Endothelial cell of umbilical vein (primary cell): Measurements from ENCODE around the gene CTIF. TPM values are rescaled to one million over a fixed set of nuclear protein-coding genes. Genes with fewer than 3 reads are reported as not detected.
A peak's percentile ranks its signal among the peaks of the same experiment; 100 is the strongest.

ENCODE experiments used
- BruUV-seq: library from RNA; stranded (reverse); fragments of 400-500 nt; replicated peaks from 2 replicates; lab custom pipeline; 2021; lab: Mats Ljungman, UMichigan
- CTCF ChIA-PET: fragments of 300-600, 350-600 bp; sonication (Branson Sonifier 250); formaldehyde crosslinking; loops from one replicate; lab custom pipeline; 2021; ENCODE audit warnings: antibody characterized with exemption, inconsistent platforms; lab: Charles Lee
- POLR2A ChIA-PET: fragments of 300-600, 350-600 bp; sonication (Branson Sonifier 250); formaldehyde crosslinking; loops from one replicate; lab custom pipeline; 2021; ENCODE audit warnings: antibody characterized with exemption, inconsistent platforms; lab: Charles Lee
- DNase-seq: peaks from one replicate; pipeline ENCODE4 v3.0.0-alpha.2; 2011; ENCODE audit warnings: low read depth, low spot score
- FAIRE-seq: peaks from 2 replicates; lab custom pipeline; 2011; peaks lifted over from hg19 to GRCh38; lab: Jason Lieb, UNC
- H2AFZ ChIP-seq: 2 replicates; pipeline ENCODE4 v1.6.0; 2012; ENCODE audit warnings: low read depth, low read length, control low read depth, inconsistent platforms
- H3K27ac ChIP-seq: 2 replicates; pipeline ENCODE4 v1.5.1; 2011; ENCODE audit warnings: low read depth, mild to moderate bottlenecking, control low read depth, low read length, moderate library complexity; ENCODE audit not compliant: insufficient read depth
- H3K27me3 ChIP-seq, 2 experiments: 2 replicates each; pipeline versions ENCODE4 v1.6.0 to v1.6.1; 2011; ENCODE audit warnings: low read length in 2 of 2, mixed read lengths in 1 of 2; ENCODE audit not compliant: control insufficient read depth in 2 of 2, insufficient read depth in 2 of 2
- H3K36me3 ChIP-seq, 2 experiments: 2 replicates in 1 of 2; 3 replicates in 1 of 2; pipeline ENCODE4 v1.5.1; 2011; ENCODE audit warnings: low read length in 2 of 2, mild to moderate bottlenecking in 1 of 2, moderate library complexity in 1 of 2; ENCODE audit not compliant: control insufficient read depth in 2 of 2, insufficient read depth in 2 of 2; ENCODE audit errors: extremely low read depth in 1 of 2
- H3K4me1 ChIP-seq: 3 replicates; pipeline ENCODE4 v1.5.1; 2011; ENCODE audit warnings: mild to moderate bottlenecking, low read length; ENCODE audit not compliant: control insufficient read depth, insufficient read depth; ENCODE audit errors: extremely low read depth
- H3K4me2 ChIP-seq: 2 replicates; pipeline ENCODE4 v1.6.1; 2011; ENCODE audit warnings: low read length, control low read depth, mixed read lengths; ENCODE audit not compliant: insufficient read depth
- H3K4me3 ChIP-seq, 3 experiments: fragments of 200-600 bp in 1 of 3; sonication (generic), shearing (Covaris generic) in 1 of 3; replicated peaks in 1 of 3; 2 replicates each; pipeline ENCODE4 v1.5.1; 2011 to 2016; ENCODE audit warnings: control low read depth in 3 of 3, low read length in 3 of 3, mild to moderate bottlenecking in 2 of 3, inconsistent platforms in 1 of 3, low read depth in 1 of 3, moderate library complexity in 1 of 3; ENCODE audit not compliant: insufficient read depth in 1 of 3
- H3K79me2 ChIP-seq: 2 replicates; pipeline ENCODE4 v1.6.0; 2012; ENCODE audit warnings: low read length, inconsistent platforms; ENCODE audit not compliant: control insufficient read depth, insufficient read depth
- H3K9ac ChIP-seq: replicated peaks from 2 replicates; pipeline ENCODE3; 2011; ENCODE audit warnings: low read length, control low read depth; ENCODE audit not compliant: insufficient read depth; ENCODE audit errors: extremely low read depth
- H3K9me1 ChIP-seq: replicated peaks from 3 replicates; pipeline ENCODE4 v1.6.0; 2011; ENCODE audit warnings: mild to moderate bottlenecking, low read length; ENCODE audit not compliant: control insufficient read depth, insufficient read depth; ENCODE audit errors: extremely low read depth
- H3K9me3 ChIP-seq: replicated peaks from 2 replicates; pipeline ENCODE4 v1.5.1; 2012; ENCODE audit warnings: low read length, inconsistent platforms; ENCODE audit not compliant: control insufficient read depth, insufficient read depth
- H4K20me1 ChIP-seq: replicated peaks from 2 replicates; pipeline ENCODE3; 2011; ENCODE audit warnings: mild to moderate bottlenecking, low read length; ENCODE audit not compliant: control insufficient read depth, insufficient read depth; ENCODE audit errors: extremely low read depth
- EZH2 ChIP-seq: IDR thresholded peaks from 2 replicates; pipeline ENCODE4 v1.6.1; 2012; ENCODE audit warnings: borderline replicate concordance, low read depth, mild to moderate bottlenecking, moderate library complexity, low read length, inconsistent platforms; ENCODE audit not compliant: severe bottlenecking
- MAX ChIP-seq: IDR thresholded peaks from 2 replicates; pipeline ENCODE4 v1.6.1; 2011; ENCODE audit not compliant: insufficient read depth, insufficient read length
- dilution Hi-C: fragments of 300-500 bp; cut with MboI; formaldehyde crosslinking; loops from one replicate; pipeline ENCODE4 v1.15.0; 2019; ENCODE audit warnings: low sequenced_read_pairs; ENCODE audit not compliant: extremely low pct_ligation_motif_present
- intact Hi-C: fragments of 100-400 bp; cut with micrococcal nuclease; formaldehyde crosslinking; loops from one replicate; pipeline ENCODE4 v1.10.0; 2022
- polyA plus RNA-seq, 4 experiments: library from polyadenylated mRNA; depleted of rRNA in 3 of 4; stranded (reverse) in 3 of 4; unstranded in 1 of 4; fragments of >200 nt; gene quantifications; 2 replicates each; pipeline versions ENCODE4 v1.2.1 to v1.2.3, GENCODE V29; 2011 to 2012; ENCODE audit warnings: missing spikeins in 1 of 4
- total RNA-seq: library from RNA; stranded (reverse); gene quantifications from 2 replicates; pipeline ENCODE4 v1.2.3, GENCODE V29; 2021

Gene CTIF
- total and polyA plus RNA-seq, 2 donors (not counting 3 experiments of a cell fraction or from before 2014, with no cell fraction given): 20.9 to 57.7 TPM

GRCh38 chr18:48645427-48646002 lies 106.7 kb downstream of the CTIF start:
- no peak overlapping the region for H3K27ac ChIP-seq
- no peaks in the 10 kb centered on the region for H3K9me1 ChIP-seq
- ChIA-PET POLR2A (no interaction called here), CTCF (interaction anchor here (0.6 kb wide), 1 partner anchor 22 kb away, joined by 3 read pairs; no protein-coding TSS in a partner anchor)
- no peaks in the 10 kb centered on the region for H3K79me2 ChIP-seq
- no peaks in the 10 kb centered on the region for H3K36me3 ChIP-seq
- no peak overlapping the region for H2AFZ ChIP-seq
- no peak overlapping the region for H3K9ac ChIP-seq
- intact Hi-C loops: no loop called here
- no TSS peak for BruUV-seq
- no peak overlapping the region for H3K4me2 ChIP-seq
- H3K4me3 ChIP-seq: no peak overlapping the region
- dilution Hi-C loops: no loop called here
- H4K20me1 ChIP-seq: no peaks in the 10 kb centered on the region
- TF ChIP-seq EZH2: no peak
- H3K4me1 ChIP-seq: peaks cover 3% of the 10 kb centered on the region
- FAIRE-seq: no peak
- no peak for DNase-seq
- H3K9me3 ChIP-seq: no peaks in the 10 kb centered on the region
- H3K27me3 ChIP-seq: no peaks in the 10 kb centered on the region

GRCh38 chr18:48646976-48647375 lies 108.1 kb downstream of the CTIF start:
- Histone ChIP-seq H3K36me3 (no peaks in the 10 kb centered on the region), H3K79me2 (no peaks in the 10 kb centered on the region), H3K9ac (no peak overlapping the region), H3K9me1 (no peaks in the 10 kb centered on the region), H3K4me2 (no peak overlapping the region), H3K27ac (no peak overlapping the region), H3K27me3 (no peaks in the 10 kb centered on the region), H4K20me1 (no peaks in the 10 kb centered on the region), H3K4me3 (no peak overlapping the region), H2AFZ (no peak overlapping the region), H3K9me3 (no peaks in the 10 kb centered on the region), H3K4me1 (no peaks in the 10 kb centered on the region)
- no peak for TF ChIP-seq MAX
- dilution Hi-C loops (no loop called here), intact Hi-C loops (no loop called here)
- FAIRE-seq (peak; percentile 8), DNase-seq (no peak)
- CTCF ChIA-PET: no interaction called here
- POLR2A ChIA-PET: no interaction called here
- BruUV-seq: no TSS peak
